GM21786 (cell line): Measurements from ENCODE around the gene E2F4.

ENCODE experiments used
- ATAC-seq: cut with Tn5 transposase; IDR thresholded peaks from one replicate; pipeline ENCODE4 v1.9.1; 2021; ENCODE audit not compliant: unreplicated experiment

Gene E2F4

GRCh38 chr16:67157106-67157748 is 34.7 kb upstream of the E2F4 start:
- no peak for ATAC-seq

- no peak for ATAC-seq
These were observed 33.9 kb upstream of the E2F4 start for GRCh38 chr16:67157892-67158635.

- ATAC-seq, result peak; percentile 36
These were observed 33.0 kb upstream of the E2F4 start for GRCh38 chr16:67158637-67159600.

DNA sequence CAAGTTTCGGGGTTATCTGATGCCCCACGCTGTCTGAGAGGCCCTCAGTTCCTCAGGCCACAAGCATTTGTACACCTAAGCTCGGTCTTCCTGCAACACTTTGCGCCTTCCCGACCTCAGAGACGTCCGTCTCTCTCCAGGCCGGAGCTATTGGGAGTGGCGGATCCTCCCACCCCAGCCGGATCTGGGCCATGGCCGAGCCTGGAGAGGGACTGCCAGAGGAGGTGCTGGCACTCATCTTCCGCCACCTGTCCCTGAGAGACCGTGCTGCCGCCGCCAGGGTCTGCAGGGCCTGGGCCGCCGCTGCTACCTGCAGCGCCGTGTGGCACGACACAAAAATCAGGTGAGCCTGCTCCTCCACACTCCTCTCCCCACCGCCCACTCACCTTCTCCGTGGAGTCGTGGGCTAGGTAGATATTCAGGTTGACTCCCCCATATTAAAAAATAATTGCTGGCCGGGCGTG is 30.3 kb upstream of the E2F4 start:
- ATAC-seq, result no peak

- no peak for ATAC-seq
These were observed 29.3 kb upstream of the E2F4 start for GRCh38 chr16:67162506-67163163.

DNA sequence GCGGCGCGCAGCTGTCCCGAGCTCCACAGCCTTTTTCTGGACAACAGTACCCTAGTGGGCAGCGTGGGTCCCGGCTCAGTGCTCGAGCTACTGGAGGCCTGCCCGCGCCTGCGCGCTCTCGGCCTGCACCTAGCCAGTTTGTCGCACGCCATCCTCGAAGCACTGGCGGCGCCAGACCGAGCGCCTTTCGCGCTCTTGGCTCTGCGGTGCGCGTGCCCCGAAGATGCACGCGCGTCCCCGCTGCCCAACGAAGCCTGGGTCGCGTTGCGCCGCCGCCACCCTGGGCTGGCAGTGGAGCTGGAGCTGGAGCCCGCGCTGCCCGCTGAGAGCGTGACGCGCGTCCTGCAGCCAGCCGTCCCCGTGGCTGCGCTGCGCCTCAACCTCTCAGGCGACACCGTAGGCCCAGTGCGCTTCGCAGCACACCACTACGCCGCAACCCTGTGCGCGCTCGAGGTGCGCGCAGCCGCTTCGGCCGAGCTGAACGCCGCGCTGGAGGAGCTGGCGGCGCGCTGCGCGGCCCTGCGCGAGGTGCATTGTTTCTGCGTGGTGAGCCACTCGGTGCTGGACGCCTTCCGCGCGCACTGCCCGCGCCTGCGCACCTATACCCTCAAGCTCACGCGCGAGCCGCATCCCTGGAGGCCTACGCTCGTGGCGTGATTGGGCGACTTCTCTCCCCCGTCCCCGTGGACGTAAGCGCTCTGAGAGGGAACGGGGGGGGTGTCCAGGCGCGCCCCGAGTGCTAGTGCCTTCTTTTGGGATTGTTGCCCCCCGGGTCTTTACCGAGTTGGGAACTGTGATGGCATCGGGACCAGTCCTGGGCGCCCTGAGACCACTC is 28.6 kb upstream of the E2F4 start:
- ATAC-seq, result no peak

GRCh38 chr16:67163999-67164558 is 27.9 kb upstream of the E2F4 start:
- ATAC-seq, result no peak

DNA sequence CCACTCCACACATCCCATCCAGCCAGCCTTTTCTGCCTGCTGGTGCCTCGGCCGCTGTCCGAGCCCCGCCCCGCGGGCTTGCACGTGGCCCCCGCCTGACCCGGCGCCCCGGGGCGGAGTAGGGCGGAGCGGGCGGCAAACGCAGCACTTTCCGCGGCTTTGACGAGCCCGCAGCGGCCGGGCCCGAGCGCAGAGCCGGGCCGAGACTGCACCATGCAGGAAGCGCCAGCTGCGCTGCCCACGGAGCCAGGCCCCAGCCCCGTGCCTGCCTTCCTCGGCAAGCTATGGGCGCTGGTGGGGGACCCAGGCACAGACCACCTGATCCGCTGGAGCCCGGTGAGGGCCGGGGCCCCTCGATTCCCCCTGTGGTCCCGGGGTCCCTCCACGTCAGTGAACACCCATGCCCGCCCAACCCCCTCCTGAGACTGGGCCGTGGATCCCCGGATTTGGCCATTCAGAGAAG is 27.3 kb upstream of the E2F4 start, which contains the start of gene HSF4:
Gene HSF4 (plus strand): TSS at position 147 of the 463 bp plus-strand sequence. CDS start 67 bp downstream, at position 214.
- ATAC-seq, result no peak

- no peak for ATAC-seq
These were observed 26.6 kb upstream of the E2F4 start for GRCh38 chr16:67165121-67166078.

- no peak for ATAC-seq
These were observed 25.8 kb upstream of the E2F4 start for GRCh38 chr16:67166110-67166547.

GRCh38 chr16:67166598-67167168 is 25.3 kb upstream of the E2F4 start:
- ATAC-seq, result no peak

DNA sequence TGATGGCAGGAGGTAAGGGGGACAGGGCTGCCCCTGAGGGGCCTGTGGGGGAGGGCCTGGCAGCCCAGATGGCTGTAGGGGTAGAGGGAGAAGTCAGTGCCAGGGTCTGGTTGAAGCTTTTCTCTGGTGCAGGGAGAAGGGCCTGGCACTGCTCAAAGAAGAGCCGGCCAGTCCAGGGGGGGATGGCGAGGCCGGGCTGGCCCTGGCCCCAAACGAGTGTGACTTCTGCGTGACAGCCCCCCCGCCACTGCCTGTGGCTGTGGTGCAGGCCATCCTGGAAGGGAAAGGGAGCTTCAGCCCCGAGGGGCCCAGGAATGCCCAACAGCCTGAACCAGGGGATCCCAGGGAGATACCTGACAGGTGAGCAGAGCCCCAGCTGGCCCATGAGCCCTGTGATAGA is 24.4 kb upstream of the E2F4 start:
- ATAC-seq, result no peak

- no peak for ATAC-seq
These were observed 22.9 kb upstream of the E2F4 start for GRCh38 chr16:67169011-67169451.

- ATAC-seq, result no peak
These were observed 22.2 kb upstream of the E2F4 start for GRCh38 chr16:67169642-67170167.

DNA sequence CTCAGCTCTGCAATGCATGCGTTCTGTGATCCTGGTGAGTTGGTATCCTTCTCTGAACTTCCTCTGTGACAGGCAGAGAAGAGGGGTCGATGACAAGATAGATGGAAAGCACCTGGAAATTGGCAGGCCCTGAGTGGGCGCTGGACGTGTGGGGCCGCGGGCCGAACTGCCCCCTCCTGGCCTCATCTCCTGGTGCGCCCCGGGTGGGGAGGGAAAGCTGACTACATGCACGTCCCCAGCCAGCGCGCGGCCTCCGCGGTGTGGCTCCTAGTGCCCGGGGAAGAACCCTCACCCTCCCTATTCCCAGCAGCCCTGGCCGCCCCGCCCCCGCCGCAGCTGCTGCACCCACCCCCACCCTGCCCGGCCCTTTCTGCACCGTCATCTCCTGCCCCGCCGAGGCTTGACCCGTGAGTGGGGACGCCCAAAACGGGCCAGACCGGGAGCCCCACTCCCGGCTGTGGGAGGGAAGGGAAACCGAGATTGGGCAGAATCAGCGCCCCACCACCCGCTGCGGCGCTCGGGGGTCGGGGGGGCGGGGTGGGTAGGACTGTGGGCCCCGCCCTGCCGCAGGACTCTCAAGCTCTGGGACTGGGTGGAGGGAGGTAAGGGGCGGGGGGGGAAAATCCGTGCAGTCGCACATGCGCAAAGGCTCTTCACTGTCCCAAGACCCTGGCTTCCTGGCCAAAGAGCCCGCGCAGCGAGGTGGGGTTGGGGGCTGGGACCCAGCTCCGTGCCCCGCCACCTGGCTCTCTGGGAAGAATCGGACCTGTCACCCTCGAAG is 21.6 kb upstream of the E2F4 start, which contains the start of gene NOL3:
Gene NOL3 (plus strand): TSS at position 371 of the 781 bp plus-strand sequence.
- ATAC-seq, result peak; percentile 40

GRCh38 chr16:67170949-67171649 is 20.9 kb upstream of the E2F4 start:
- ATAC-seq, result no peak
